Activated CD8-positive, alpha-beta memory T cell treated with anti-CD3 and anti-CD28 coated beads, Interleukin-2, amount 50 U/mL, for 24 hours (primary cell): Measurements from ENCODE around the gene ATRNL1.

Experiments used
- DNase-seq: peaks from one replicate; pipeline ENCODE4 v3.0.0-alpha.2; 2020; ENCODE audit errors: extremely low read depth

ATRNL1 gene, protein sequence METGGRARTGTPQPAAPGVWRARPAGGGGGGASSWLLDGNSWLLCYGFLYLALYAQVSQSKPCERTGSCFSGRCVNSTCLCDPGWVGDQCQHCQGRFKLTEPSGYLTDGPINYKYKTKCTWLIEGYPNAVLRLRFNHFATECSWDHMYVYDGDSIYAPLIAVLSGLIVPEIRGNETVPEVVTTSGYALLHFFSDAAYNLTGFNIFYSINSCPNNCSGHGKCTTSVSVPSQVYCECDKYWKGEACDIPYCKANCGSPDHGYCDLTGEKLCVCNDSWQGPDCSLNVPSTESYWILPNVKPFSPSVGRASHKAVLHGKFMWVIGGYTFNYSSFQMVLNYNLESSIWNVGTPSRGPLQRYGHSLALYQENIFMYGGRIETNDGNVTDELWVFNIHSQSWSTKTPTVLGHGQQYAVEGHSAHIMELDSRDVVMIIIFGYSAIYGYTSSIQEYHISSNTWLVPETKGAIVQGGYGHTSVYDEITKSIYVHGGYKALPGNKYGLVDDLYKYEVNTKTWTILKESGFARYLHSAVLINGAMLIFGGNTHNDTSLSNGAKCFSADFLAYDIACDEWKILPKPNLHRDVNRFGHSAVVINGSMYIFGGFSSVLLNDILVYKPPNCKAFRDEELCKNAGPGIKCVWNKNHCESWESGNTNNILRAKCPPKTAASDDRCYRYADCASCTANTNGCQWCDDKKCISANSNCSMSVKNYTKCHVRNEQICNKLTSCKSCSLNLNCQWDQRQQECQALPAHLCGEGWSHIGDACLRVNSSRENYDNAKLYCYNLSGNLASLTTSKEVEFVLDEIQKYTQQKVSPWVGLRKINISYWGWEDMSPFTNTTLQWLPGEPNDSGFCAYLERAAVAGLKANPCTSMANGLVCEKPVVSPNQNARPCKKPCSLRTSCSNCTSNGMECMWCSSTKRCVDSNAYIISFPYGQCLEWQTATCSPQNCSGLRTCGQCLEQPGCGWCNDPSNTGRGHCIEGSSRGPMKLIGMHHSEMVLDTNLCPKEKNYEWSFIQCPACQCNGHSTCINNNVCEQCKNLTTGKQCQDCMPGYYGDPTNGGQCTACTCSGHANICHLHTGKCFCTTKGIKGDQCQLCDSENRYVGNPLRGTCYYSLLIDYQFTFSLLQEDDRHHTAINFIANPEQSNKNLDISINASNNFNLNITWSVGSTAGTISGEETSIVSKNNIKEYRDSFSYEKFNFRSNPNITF (N-terminal part only)

DNA sequence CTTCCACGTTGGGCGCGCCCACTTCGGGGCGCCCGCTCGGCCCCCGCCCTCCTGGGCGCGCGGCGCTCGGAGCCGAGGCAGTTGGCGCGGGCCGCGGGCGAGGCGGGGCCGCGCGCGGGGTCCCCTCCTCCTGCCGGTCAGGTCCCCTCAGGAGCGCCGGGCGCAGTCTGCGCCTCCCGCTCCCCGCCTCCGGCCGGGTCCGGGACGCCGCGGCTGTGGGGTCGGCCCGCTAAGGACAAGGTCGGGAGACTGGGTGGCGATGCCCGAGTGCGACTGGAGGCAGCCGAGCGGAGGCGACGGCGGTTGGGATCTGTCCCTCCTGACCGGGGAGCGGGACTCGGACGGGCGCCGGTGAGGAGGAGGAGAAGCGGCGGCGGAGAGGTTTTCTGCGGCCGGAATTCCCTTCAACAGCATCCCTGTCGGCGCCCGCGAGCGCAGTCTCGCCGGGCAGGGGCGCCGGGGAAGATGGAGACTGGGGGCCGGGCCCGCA is at the start of gene ATRNL1:
ATRNL1 (plus strand) TSS at position 80 of the 490 bp plus-strand sequence; CDS start at position 466, 386 bp downstream.
- no peak for DNase-seq

DNA sequence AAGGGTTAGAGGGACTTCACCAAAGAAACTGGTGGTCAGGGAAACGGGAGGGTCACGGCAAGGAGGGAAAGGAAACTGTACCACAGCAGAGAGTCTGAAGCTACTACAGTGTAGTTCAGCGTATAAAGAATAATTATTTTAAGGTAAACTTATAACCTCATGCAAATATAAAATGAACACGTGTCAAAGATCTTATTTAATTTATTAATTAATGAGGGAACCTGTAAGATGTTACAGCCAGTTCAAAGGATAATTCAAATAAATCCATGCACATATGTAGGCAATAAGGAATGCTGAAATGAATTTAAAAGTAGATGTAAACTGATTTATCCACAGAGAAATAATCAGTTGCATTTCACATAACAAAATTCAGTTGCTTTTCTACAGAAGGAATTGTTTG is 49.4 kb upstream of the ATRNL1 start:
- no peak for DNase-seq

DNA sequence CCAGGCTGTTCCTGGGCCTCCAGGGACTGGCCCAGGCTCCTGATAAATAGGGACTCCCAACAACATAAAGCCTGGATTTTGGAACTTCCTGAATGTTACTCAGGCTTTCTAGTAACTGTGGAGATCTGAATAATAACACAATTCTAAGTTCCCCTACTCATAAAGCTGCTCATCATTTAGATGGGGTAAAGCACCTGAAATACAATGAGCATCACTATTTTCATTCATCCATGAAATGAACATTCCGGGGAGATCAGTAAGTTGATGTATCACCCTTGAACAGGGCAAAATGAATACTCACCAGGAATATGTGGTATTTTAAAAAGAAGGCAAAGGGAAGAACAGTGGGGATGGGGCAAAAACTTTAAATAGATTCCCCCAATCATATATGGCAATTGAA is 48.3 kb upstream of the ATRNL1 start:
- DNase-seq = no peak

DNA sequence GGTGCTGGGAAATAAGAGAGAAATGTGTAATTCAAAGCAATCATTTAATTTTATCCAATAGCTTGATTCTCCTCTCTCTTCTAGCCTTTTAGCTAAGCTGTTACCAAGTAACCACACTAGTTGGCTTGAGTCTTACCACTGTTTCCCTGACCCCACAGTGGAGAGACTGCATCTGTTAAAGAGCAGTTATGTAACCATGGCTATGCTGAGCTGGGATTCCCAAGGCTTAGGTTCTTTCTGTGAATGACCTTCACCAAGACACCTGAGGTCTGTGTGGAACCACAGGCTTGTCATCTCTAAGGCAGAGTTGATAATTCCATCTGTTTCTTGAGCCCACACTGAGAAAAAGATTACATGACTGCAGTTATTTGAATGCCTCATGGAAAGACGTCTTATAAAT is 47.7 kb upstream of the ATRNL1 start:
- DNase-seq = no peak

DNA sequence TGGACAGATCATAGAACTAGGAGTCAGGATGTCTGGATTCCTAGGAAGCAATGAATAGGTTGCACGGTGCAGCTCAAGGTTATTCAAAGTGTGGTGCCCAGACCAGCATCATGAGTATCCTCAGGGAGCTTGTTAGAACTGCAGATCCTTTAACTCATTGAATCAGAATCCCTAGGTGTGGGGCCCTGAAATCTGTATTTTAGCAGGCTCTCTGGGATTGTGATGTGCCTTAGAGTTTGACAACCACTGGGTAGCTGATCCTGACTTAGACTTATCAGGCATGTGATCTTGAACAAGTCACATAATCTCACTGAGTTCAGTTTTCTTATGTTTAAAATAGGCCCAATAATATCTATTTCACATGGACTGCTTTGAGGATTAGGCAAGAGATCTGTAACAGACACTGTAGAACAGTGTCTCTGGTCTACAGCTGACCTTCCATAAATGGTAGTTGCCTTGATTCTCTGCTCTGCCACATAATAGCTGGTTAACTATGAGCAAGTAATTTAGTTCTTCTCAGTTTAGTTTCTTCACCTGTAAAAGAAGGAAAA is 46.4 kb upstream of the ATRNL1 start:
- no peak for DNase-seq

DNA sequence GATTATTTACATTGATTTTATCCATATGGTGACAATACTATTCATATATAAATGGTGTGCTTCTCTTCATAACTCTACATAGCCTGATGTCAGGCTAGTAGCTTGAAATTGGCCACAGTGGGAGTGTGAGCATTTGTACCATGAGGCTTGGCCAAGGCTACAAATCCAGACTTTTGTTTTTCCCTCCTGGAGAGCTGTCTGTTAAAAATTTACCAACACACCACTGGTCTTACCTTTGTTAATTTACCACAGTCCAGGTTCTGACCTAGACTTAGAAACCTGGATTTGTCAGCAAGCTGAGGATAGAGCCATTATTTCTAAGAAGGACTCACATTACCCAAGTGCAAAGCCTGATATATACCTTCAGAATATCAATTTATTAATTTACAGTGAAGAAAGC is 45.5 kb upstream of the ATRNL1 start:
- no peak for DNase-seq

DNA sequence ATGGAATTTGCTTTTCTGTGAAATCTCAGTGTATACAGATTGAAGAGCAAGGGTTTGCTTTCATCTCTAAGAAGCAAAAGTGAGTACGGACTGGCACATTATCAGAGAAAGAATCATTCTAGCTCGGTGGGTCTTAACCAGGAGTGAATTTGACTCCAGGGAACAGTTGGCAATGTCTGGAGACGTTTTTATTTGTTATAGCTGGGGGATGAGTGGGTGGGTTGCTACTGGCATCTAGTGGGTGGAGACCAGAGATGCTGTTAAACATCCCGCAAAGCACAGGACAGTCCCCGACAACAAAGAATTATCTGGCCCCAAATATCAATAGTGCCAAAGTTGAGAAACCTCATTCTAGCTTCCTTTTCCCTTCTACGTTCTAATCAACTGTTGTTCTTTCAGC is 43.8 kb upstream of the ATRNL1 start:
- no peak for DNase-seq

DNA sequence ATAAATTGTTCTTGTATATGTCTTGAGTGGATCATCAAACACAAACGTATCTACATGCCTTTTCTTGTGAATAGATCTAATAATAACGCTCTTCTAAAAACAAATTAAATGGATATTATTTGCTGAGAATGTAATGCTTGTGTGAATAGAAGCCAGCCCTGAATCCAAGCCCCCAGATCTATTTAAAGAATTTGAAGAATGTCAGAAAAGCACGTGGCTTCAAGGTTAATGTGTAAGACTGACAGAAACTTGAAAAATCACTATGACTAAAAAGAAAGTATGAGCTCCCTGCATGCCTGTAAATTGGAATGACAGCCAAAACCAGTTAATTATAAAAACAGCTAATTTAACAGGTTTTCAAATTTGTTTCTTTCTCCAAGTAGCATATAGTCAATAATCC is 43.2 kb upstream of the ATRNL1 start:
- no peak for DNase-seq

DNA sequence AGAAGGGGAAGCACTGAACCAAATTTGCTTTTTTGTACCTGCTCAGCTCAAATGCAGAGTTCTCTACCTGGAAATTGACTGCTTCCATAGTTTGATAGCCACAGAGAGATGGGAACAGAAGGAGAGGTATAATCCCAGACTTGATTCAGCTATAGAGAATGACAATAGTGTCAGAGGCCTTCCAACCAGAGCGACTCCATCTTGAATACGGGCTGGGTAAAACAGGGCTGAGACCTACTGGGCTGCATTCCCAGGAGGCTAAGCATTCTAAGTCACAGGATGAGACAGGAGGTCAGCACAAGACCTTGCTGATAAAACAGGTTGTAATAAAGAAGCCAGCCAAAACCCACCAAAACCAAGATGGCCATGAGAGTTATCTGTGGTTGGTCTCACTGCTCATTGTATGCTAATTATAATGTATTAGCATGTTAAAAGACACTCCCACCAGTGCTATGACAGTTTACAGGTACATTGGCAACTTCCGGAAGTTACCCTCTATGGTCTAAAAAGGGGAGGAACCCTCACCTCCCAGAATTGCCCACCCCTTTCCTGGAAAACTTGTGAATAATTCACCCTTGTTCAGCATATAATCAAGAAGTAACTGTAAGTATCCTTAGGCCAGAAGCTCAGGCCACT is 42.7 kb upstream of the ATRNL1 start:
- no peak for DNase-seq

DNA sequence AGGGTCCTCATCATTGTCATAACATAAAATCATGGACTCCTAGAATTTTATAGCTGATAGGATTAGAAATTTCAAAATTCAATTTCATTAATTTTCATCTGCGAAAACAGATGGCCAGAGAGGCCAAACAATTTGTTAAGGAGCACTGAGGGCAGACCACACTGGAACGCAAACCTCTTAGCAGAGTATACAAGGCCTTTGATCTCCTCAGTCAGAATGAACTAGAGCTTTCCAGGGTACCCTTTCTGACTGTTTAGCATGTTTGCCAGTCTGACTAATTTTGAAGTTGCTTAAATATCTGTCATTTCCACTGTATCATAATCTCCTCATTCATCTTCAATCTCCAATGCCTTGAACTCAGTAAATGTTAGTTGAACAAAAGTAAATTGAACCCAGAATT is 41.9 kb upstream of the ATRNL1 start:
- no peak for DNase-seq

DNA sequence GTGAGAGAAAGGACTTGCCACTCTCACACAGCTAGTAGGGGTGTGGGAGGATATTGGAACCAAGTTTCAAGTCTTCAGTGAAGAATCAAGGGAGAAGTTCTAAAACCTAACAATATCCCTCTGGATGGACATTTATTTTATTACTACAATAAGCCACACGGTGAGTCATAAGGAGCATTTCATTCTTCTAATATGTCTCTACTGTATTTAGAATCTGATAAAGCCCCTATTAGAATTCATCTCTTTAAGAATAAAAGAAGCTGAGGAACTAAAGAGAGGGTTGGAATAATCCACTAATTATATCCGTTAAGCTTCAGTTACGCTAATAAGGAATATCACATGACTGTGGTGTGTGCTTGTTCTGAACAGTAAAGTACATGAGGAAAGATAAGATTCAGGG is 40.9 kb upstream of the ATRNL1 start:
- no peak for DNase-seq

DNA sequence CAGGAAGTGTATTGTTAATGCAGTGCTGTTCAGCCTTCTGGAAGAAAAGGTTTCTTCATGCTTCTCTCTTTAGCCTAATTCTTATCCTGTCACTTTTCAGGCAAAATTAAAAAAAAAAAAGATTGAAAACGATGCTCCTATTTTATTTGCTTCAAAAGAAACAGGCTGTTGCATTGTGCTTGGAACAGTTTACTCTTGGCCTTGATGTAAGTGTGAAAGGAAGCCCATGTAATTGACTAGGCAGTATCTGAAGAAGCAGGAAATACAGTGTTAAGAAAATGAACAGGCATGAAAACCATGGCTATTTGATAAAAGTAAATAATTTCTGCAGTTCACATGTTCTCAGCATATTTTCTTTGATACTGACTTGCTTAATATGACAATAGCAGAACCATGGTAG is 40.4 kb upstream of the ATRNL1 start:
- no peak for DNase-seq

DNA sequence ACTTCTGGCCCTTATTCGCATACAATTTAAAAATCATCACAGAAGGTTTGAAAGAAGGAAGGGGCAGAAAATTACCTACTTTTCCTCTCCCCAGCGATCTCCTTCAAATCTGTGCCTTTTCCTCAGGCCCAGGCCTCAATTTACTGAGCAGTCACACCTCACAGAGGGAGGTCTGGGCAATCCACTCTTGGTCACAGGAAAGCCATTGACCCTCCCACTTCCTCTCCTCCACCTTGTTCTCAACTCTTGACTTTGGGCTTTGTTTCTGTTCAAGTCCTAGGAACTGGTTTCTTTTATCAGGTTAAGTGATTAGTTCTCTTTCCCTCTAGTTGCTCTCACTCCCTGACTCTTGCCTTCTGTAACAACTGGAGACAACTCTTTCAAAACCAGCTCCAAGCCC is 37.0 kb upstream of the ATRNL1 start:
- DNase-seq = no peak

DNA sequence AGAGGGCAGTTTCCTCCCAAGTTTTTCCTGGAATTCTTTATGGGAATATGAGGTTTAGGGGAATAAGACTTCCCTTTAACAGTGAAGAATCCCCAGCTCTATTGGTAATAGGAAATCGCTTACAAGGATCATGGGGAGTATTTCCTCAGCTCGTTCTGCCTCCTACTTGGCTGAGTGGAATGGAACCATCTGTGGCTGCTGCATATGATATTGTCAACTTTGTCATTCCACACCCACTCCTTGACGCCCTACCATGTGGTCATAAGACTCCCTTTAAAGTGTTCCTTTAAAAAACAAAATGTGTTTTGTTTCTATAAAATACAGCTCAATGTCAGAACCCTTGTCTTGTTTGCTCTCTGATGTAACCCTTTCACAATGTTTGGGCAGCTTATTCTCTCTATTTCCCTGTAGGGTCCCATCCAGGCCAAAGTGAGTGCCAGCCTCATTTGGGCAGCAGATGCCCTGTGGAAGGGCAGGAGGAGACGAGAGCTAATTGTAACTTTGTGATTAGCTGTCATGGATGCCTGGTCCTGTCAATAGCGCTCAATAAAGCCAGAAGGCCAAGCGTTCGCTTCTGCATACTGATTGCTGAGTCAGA is 33.8 kb upstream of the ATRNL1 start:
- no peak for DNase-seq

DNA sequence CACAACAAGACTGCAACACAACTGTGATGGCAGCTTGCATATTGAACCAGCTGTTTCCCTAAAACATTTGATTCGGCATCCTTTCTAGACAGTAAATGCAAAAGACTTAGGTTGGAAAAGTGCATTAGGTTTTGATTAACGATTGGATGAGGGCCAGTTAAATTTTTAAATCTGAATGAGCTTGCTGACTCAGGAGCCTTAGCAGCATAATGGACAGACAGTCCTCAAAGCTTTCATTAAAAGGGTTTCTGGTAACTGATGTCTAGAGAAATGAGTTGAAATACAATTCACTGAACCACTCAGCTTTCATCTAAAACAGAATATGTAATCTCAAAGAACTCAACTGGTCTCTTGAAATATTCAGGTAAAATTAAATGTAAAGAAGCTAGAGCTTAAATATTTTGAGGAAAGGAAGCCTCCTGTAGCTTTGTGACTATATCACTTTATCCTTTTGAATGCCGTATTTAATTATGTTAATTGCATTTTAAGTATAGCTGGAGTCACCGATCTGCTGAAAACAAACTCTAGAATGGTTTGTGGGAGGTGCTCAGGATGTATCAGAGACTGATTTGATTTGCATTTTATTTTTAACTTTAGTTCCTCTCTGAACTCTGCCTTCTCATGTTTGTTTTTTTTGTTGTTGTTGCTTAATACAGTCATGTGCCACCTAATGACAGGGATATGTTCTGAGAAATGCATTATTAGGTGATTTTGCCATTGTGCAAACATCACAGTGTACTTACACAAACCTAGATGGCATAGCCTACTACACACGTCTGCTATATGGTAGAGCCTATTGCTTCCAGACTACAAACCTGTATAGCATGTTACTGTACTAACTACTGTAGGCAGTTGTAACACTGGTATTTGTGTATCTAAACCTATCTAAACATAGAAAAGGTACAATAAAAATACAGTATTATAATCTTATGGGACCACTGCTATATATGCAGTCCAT is 29.2 kb upstream of the ATRNL1 start:
- DNase-seq = no peak

DNA sequence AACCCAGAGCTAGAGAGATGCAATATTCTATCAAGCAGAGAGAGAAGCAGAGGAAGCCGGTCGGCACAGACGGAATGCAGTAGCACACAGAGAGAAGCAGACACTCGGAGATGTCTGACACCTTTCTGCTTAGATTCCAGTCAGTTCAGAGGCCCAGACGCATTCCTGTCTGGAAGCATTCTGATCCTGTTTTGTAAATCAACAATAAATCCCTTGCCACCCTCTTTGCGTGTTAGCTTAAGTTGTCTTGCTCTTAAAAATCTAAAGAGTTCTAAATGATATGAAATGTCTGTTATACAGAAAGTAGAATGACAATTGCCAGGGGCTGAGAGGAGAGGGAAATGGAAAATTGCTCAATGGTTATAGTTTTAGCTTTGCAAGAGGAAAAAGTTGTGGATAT is 27.4 kb upstream of the ATRNL1 start:
- no peak for DNase-seq

DNA sequence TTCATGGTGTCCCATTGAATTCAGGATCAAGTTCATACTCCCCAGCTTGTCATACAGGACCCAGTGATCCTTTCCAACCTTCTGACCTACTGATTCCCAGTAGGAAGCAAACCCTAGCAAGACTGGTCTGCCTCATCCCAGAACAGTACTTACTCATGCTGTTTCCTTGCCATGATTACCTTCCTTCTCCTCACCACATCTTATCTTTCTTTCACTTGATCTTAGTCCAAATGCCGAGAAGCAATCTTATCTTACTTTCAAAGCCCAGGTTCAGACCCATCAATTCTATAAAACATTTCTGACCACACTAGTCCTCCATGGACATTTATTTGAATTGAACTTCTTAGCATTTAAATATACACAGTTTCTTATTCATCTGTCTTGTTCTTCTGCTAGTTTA is 26.6 kb upstream of the ATRNL1 start:
- no peak for DNase-seq

DNA sequence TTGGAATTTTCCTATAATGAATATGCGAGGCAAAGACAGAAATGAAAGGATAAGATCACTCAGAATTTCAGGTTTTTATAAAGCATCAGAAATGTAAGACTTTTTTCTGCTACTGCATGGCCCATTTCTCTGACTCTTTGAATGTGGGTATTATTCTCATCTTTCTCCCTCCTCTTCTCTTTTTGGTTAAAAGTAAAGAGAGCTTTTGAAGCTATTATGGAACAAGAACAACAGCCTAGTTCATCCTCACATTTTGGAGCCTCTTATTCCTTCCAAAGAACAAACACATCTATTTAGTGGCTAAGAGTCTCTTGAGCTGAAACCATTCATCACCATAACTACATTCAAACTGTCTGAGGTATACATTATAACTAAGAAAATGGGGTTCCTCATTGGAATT is 19.4 kb upstream of the ATRNL1 start:
- no peak for DNase-seq

DNA sequence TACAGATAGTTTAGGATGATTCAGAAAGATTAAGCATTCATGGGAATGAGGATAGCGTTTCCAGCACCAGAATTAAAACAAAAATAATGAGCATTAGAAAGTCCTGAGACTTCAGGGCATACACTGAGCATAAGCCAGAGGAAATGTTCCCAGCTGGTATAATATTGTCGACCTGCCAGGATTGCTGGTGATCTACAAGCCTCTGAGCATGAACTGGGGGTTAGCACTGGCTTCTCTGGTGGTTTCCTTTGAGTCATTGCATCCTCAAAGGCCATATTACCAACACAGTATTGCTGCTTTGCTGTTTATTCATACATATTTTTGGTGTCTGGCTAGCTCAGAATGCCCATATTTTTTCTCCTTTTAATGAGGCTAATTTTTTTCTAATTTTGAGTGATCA is 10.7 kb upstream of the ATRNL1 start:
- no peak for DNase-seq
